IPS-11a (cell line): ENCODE data around the gene HIF3A.
"Not testable (repeated sequence)": the region's sequence is repeated elsewhere in the genome, so short reads cannot be mapped to it uniquely, and the experiment has no call there.

Experiments used
- H3K4me3 ChIP-seq: one replicate; pipeline ENCODE4 v1.5.1; 2013; ENCODE audit warnings: low read depth, low read length, control low read depth

Gene HIF3A

GRCh38 chr19:46356149-46357055, 59.6 kb downstream of the HIF3A start:
- H3K4me3 ChIP-seq = no peak overlapping the region

GRCh38 chr19:46357846-46358583, 61.2 kb downstream of the HIF3A start:
- no peak overlapping the region for H3K4me3 ChIP-seq

DNA sequence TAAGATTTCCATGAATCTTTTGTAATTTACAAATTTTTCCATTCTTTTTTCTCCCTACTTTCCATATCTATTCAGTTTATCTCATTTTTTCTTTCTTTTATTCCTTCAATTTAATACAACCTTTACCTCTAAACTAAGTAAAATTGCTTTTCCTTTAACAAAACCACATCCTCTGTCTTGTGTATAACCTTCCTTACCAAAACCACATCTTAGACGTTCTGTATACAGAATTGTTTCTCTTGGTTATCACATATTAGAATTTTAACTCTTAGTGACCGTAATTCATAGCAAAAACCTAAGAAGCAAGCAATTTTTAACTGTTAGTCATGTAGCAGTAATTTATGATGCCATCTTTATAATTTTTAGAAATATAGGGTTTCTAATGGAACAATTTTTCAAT, 65.1 kb downstream of the HIF3A start:
- H3K4me3 ChIP-seq = no peak overlapping the region

DNA sequence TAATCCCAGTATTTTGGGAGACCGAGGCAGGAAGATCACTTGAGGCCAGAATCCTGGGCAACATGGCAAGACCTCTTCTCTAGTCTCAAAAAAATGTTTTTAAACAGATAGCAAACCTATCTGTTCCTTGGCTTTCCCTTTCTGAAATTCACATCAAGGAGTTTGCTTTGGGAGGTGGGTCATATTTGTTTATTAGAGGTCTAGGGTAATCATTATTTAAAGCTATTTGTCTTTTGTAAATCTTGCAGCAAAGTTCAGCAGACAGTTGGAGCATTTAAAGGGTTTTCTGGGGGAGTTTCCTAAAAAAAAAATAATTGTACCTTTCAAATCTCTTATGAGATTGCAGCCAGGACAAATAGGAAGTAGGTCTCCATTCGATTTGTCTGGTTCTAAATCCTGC, 67.5 kb downstream of the HIF3A start:
- H3K4me3 ChIP-seq = no peak overlapping the region

DNA sequence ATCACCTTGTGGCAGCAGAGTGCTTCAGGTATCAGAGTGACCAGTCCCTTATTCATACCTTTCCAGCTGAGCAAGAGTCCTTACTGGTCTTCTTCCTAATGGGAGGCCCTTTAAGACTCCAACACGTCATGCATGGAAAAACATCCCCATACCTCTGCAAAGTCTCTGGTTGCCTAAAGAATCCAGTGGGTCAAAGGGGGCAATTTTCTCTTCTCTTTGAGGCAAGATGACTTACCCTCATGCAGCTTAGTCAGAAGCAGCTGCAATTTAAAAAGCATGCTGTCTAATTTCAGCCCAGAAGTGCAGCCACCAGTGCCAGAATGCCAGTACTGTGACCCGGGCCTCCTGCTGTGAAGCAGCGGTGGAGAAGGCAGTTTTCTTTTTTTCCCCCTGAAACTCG, 68.7 kb downstream of the HIF3A start:
- H3K4me3 ChIP-seq = no peak overlapping the region

DNA sequence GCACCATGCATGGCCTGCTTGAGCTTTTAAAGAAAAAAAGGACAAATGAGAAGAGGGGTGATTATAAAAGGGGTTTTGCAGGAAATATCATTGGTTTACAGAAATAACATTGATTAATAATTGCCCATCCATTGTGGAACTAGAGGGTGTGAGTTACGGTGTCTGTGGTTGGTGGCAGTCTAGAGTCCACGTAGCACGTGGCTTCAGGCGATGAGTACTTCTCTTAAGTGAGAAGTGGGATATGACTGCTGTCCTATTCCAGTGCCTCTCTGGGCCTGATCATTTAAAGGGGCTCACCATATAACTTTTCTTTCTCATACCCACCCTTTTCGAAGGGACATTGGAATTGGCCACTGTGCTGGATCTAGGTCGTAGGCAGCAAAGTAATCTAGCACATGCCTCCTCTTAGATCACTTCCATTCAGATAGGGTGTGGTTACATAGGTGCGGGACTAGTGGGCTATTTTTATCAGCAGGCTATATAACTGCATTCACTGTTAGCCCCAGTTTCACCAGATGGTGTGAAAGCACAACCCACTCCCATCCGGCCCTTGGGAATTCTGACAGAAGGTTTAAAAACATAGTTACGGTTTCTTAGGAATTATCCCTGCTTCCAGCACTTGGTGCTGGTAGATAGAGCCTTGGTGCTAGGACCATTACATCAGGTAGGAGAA, 69.9 kb downstream of the HIF3A start:
- no peak overlapping the region for H3K4me3 ChIP-seq

DNA sequence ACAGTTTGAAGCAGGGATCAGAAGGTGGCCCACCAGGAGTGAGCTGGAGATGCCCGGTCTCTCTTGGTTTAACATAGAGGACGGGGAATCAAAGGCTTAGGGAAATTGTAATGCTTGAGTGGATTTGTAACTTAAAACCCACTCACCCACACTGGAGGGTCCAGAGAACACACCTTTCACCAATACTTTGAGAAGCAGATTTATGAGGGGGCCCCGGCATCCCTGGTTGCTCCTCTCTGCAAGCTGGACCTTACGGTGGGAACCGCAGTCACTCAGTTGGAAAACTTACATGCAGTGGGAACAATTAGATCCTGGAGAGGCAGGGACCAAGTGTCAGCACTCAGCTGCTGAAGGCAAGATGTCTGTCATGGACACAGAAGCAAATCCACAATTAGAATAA, 70.6 kb downstream of the HIF3A start:
- H3K4me3 ChIP-seq = no peak overlapping the region

GRCh38 chr19:46368116-46368515, 71.3 kb downstream of the HIF3A start:
- H3K4me3 ChIP-seq = no peak overlapping the region

- no peak overlapping the region for H3K4me3 ChIP-seq
Observed at GRCh38 chr19:46369817-46370216, 73.0 kb downstream of the HIF3A start.

GRCh38 chr19:46371371-46371901, 74.6 kb downstream of the HIF3A start:
- H3K4me3 ChIP-seq = no peak overlapping the region

DNA sequence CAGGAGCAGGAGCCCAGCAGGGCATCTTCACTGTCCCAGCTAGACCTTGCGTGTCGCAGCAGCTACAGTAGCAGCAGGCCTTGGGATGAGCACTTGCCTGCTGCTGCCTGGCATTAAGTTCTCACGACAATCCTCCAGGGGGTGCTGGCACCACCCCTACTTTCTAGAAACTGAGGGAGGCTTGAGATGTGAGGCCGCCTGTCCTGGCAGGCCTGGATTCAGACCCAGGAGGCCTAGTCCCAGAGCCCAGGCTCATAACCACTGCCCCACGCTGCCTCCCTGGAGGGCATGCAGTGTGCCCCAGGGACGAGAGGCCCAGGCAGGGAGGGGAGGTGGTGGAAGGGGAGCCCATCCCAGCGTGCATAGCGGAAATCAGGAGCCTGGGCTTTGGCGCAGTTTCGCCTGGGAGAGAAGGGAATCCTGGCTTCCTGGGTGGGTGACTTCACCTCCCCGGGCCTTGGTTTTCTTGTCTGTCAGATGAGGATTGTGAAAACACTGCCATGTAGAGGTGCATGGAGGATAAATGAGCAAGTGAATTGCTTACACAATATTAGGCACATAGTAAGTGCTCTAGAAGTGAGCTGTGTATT, 76.2 kb downstream of the HIF3A start:
- H3K4me3 ChIP-seq = no peak overlapping the region

DNA sequence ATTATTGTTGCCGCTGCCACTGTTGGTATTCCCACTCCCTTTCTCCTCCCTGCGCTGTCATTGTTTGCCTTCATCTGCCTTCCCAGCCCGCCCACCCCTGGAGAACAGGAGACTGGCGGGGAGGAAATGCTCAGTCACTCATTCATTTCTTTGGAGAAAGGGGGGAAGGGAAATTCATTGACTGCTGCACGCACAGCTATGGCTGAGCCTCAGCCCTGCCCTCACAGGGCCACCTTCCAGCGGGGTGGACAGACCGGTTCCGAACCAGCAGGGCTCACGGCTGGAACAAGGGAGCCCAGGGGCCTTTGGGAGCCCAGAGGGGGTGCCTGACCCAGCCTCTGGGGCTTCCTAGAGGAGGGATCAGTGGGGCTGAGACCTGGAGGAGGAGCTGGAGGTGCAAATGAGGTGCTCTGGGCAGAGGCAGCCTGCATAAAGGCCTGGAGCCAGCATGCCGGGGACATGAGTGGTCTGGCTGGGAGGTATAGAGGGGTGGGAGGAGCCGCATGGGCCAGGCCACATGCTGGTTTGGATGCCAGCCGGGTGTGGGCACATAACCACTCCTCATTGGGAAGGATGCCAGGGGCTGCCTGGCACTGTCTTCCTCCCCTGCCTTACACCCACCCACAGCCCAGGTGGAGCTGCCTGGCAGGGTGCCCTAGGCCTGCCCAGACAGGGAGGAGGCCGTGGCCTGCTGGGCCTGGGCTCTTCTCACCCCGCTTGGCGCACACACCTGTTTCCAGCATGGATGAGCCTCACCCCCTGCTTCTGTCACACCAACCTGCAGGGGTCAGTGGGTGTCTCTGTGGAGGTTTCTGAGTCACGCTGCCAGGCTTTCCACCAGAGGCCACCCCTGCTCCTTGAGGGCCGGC, 76.9 kb downstream of the HIF3A start:
- H3K4me3 ChIP-seq = no peak overlapping the region

DNA sequence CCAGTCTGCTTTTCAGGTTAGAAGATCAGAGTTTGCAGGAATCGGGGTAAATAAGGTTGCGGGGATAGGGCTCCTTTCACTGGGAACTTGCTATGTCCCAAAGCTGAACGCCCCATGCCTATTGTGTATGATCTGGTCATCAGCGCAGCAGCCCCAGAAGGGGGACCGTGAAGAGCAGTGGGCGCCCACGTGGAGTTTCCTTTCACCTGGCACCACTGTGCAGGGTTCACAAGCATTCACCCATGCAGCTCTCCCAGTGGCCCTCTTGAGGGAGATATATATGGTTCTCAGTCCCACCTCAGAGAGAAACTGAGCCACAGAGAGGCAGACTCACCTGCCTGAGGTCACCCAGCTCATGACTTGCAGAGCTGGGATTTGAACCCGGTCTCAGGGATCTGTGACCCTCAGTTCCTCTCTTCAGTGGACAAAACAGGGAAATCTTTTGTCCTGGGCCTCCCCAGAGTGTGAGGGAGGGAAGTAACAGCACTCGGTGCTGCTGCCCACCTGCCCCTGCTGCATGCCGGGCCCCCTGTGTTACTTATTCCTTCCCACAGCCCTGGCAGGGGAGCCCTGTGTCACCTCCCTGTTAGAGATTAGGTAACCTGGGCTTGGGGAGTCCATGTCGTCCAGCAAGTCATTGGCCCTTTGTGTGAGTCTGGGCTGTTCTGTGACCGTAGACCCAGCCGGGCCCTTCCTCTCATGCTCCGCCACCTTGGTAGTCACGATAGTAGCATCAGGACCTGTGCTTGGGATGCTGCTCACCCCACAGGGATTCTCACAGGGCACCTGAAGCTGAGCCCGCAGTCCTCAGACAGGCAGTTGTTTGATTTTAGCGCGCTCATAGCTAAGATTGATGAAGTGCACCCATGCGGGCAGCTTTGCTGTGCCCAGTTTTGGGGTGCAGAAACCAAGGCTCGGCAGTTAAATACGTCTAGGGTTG, 78.0 kb downstream of the HIF3A start:
- H3K4me3 ChIP-seq = no peak overlapping the region

DNA sequence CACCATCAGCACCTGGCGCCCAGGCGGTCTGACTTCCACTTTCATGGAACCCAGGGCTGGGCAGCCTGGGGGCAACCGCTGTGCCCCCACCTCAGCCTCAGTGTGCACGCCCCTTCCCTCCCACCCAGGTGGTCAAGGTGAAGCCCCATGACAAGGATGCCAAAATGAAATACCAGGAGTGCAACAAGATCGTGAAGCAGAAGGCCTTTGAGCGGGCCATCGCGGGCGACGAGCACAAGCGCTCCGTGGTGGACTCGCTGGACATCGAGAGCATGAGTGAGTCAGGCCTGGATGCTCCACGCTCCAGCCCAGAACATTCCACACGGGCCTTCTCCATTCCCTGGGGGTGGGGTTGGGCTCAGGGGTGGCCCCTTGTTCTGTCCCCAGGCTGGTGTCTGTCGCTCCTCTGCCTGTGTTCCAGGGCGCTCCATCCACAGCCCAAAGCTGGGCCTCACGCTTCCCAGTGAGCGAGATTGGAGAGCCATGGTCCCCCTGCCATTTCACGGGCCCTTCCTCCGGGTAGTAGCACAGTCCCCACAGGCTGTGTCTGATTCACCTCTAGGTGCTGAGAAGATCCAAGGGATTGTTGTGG, 78.7 kb downstream of the HIF3A start:
- not testable (repeated sequence) for H3K4me3 ChIP-seq

DNA sequence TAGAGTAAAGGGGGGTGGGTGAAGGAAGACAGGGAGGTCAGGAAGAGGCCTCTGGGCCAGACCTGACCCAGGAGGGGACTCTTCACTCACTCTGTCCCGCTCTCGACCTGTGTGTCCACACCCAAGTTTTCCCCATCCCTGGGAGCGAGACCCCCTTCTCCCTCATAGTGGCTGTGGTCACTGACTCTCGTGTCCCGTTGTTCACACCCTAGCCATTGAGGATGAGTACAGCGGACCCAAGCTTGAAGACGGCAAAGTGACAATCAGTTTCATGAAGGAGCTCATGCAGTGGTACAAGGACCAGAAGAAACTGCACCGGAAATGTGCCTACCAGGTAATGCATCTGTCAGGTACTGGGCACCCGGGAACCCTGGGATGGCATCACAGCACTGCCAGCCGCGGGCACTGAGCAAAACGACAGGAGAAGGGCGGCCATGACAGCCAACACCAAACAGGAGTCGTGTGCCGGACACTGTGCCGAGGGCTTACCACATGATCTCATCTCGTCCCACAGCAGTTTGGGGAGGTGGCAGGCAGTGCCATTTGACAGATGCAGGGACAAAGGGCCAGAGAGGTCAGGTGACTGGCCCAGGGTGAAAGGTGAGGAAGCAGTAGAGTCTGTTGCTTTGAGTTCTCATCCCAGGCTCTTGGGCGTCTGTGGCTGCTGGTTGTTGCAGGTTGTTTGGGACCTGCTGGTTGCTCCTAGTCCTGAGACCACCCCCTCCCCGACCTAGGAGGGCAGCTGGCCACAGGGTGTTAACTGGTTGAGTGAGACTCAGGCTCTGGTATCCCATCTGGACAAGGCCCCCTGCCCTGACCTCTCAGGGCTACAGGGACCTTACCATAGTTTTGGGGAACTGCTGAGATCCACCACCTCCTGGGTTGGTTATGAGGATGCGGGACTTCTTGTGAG, 79.7 kb downstream of the HIF3A start:
- no peak overlapping the region for H3K4me3 ChIP-seq

DNA sequence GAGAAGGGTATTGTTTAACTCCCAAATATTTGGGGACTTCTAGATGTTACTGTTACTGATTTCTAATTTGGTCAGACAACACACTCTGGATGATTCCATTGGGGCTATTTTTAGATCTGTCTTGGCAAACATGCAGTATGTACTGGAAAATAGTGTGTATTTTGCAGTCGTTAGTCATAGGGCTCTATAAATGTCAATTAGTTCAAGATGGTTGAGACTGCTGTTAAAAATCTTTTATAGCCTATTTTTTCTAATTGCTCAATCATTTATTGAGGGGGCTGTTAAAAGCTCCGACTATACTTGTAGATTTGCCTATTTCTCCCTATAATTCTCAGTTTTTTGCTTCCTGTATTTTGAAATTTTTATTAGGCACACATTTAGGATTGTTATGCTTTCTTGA, 81.4 kb downstream of the HIF3A start:
- H3K4me3 ChIP-seq = no peak overlapping the region

DNA sequence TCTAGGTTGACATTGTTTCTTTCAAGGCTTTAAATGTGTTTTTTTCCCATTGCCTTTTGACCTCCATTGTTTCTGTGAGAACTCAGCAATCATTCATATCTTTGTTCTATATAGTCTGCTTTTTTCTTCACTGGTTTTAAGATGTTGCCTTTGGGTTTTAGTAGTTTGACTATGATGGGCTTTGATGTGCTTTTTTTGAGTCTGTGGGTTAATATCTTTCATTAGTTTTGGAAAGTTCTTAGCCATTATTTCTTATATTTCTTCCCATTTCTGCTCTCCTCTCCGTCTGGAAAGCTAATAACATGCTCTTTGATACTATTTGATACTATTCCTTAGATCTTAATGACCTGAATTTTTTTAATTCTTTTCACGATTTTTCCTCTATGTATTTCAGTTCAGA, 83.8 kb downstream of the HIF3A start:
- no peak overlapping the region for H3K4me3 ChIP-seq

GRCh38 chr19:46381346-46381745, 84.5 kb downstream of the HIF3A start:
- H3K4me3 ChIP-seq = no peak overlapping the region
